HepG2 (cell line): ENCODE data around the gene KRTAP19-6. TPM values are rescaled to one million over a fixed set of nuclear protein-coding genes. Genes with fewer than 3 reads are reported as not detected.

ENCODE experiments used
- ATAC-seq: fragments of 200-7000 bp; cut with Tn5 transposase; 3 replicates; pipeline ENCODE4 v1.9.1; 2020; ENCODE audit warnings: mild to moderate bottlenecking, moderate library complexity
- BruUV-seq: library from RNA; stranded (reverse); fragments of 400-500 nt; replicated peaks from 2 replicates; lab custom pipeline; 2021; lab: Mats Ljungman, UMichigan
- CTCF ChIA-PET: fragments of 300-600 bp; formaldehyde crosslinking; extraction: SDS; loops from one replicate; lab custom pipeline; 2021; ENCODE audit warnings: low total read pairs, inconsistent platforms, low intra/inter-chr PET ratio; lab: Yijun Ruan, JAX
- POLR2A ChIA-PET: fragments of 350-600 bp; sonication (Branson Sonifier 250); formaldehyde crosslinking; loops from one replicate; lab custom pipeline; 2020; ENCODE audit warnings: antibody characterized with exemption, inconsistent platforms; lab: Yijun Ruan, JAX
- DNase-seq: peaks from one replicate; pipeline ENCODE4 v3.0.0-alpha.2; 2015; ENCODE audit warnings: low spot score
- FAIRE-seq: peaks from 3 replicates; lab custom pipeline; 2011; peaks lifted over from hg19 to GRCh38; lab: Jason Lieb, UNC
- H2AFZ ChIP-seq: one replicate; pipeline ENCODE4 v1.6.1; 2011; ENCODE audit warnings: low read length, inconsistent platforms
- H3K27ac ChIP-seq: fragments of 300-600 bp; 3 replicates; pipeline ENCODE4 v1.8.0; 2011; ENCODE audit warnings: mixed run types, mild to moderate bottlenecking, mixed read lengths, low read length, inconsistent platforms; ENCODE audit not compliant: insufficient read depth; ENCODE audit errors: extremely low read length
- H3K27me3 ChIP-seq, 2 experiments: fragments of 200-600 bp in 1 of 2; 2 replicates in 1 of 2; 3 replicates in 1 of 2; pipeline versions ENCODE4 v1.6.0 to v1.8.0; 2011; ENCODE audit warnings: low read length in 2 of 2, mild to moderate bottlenecking in 2 of 2, moderate library complexity in 2 of 2, inconsistent platforms in 1 of 2; ENCODE audit not compliant: insufficient read depth in 2 of 2, control insufficient read depth in 1 of 2
- H3K36me3 ChIP-seq, 2 experiments: fragments of 200-600 bp in 1 of 2; replicated peaks in 1 of 2; 2 replicates in 1 of 2; 3 replicates in 1 of 2; pipeline versions ENCODE4 v1.5.1 to v1.8.0; 2011; ENCODE audit warnings: low read length in 2 of 2, inconsistent platforms in 1 of 2; ENCODE audit not compliant: insufficient read depth in 2 of 2, control insufficient read depth in 1 of 2
- H3K4me1 ChIP-seq: 2 replicates; pipeline ENCODE4 v1.5.1; 2012; ENCODE audit warnings: low read length, inconsistent platforms; ENCODE audit not compliant: insufficient read depth
- H3K4me2 ChIP-seq: 2 replicates; pipeline ENCODE4 v1.6.0; 2011; ENCODE audit warnings: low read depth, low read length, inconsistent platforms
- H3K4me3 ChIP-seq, 3 experiments: fragments of 200-600 bp in 1 of 3; sonication (generic), shearing (Covaris generic) in 1 of 3; replicated peaks in 1 of 3; 2 replicates each; pipeline ENCODE4 v1.5.1; 2011 to 2016; ENCODE audit warnings: low read length in 3 of 3, inconsistent platforms in 2 of 3, low read depth in 2 of 3, mild to moderate bottlenecking in 2 of 3, control low read depth in 1 of 3, mixed read lengths in 1 of 3; ENCODE audit not compliant: insufficient read depth in 1 of 3
- H3K79me2 ChIP-seq: one replicate; pipeline ENCODE4 v1.6.1; 2011; ENCODE audit warnings: low read length, inconsistent platforms; ENCODE audit not compliant: insufficient read depth
- H3K9ac ChIP-seq: 2 replicates; pipeline ENCODE4 v1.6.0; 2011; ENCODE audit warnings: mild to moderate bottlenecking, low read depth, low read length, inconsistent platforms; ENCODE audit not compliant: insufficient read depth
- H3K9me3 ChIP-seq: 2 replicates; pipeline ENCODE4 v1.5.1; 2012; ENCODE audit warnings: mild to moderate bottlenecking, low read length
- H4K20me1 ChIP-seq: 2 replicates; pipeline ENCODE4 v1.6.0; 2011; ENCODE audit warnings: inconsistent platforms, mild to moderate bottlenecking, low read length, moderate library complexity; ENCODE audit not compliant: insufficient read depth
- CEBPB ChIP-seq: IDR thresholded peaks from 2 replicates; pipeline ENCODE4 v1.6.1; 2011; ENCODE audit warnings: low read depth, low read length, improper control_type of control experiment, borderline replicate concordance
- ELF1 ChIP-seq: sonication (generic); formaldehyde crosslinking; IDR thresholded peaks from 2 replicates; pipeline ENCODE4 v1.4.0; 2020; ENCODE audit warnings: missing genetic modification reagents
- FOSL1 ChIP-seq: sonication (generic); formaldehyde crosslinking; IDR thresholded peaks from 2 replicates; pipeline ENCODE4 v1.9.0; 2021; ENCODE audit warnings: missing genetic modification reagents, borderline replicate concordance
- SOX13 ChIP-seq, 3 experiments: fragments of 450-650 bp in 1 of 3; sonication (generic) in 1 of 3; formaldehyde crosslinking in 1 of 3; IDR thresholded peaks in 2 of 3; conservative IDR thresholded peaks in 1 of 3; 2 replicates each; pipeline versions ENCODE4 v1.5.0 to v1.6.1; 2016 to 2020; ENCODE audit warnings: antibody characterized with exemption in 1 of 3, mild to moderate bottlenecking in 1 of 3, missing compliant biosample characterization in 1 of 3, missing genetic modification reagents in 1 of 3, moderate library complexity in 1 of 3
- TAF1 ChIP-seq: sonication (generic); formaldehyde crosslinking; IDR thresholded peaks from 2 replicates; pipeline ENCODE4 v1.4.0; 2020; ENCODE audit warnings: missing genetic modification reagents
- ZNF263 ChIP-seq: sonication (generic); formaldehyde crosslinking; IDR thresholded peaks from 2 replicates; pipeline ENCODE4 v1.4.0; 2020; ENCODE audit warnings: missing genetic modification reagents
- ZNF274 ChIP-seq: sonication (generic); formaldehyde crosslinking; IDR thresholded peaks from 2 replicates; pipeline ENCODE4 v1.5.1; 2020; ENCODE audit warnings: mild to moderate bottlenecking, missing genetic modification reagents
- ZNF792 ChIP-seq: IDR thresholded peaks from 2 replicates; pipeline ENCODE4 v1.6.1; 2016
- WGBS: methylation state at CpG from one replicate; pipeline ENCODE4 v1.1.6; 2017; ENCODE audit warnings: low lambda C conversion rate; 5-methylcytosine and 5-hydroxymethylcytosine counted together
- in situ Hi-C: cut with HindIII; loops from 2 replicates; pipeline ENCODE4 v1.10.0; 2017; ENCODE audit warnings: low pct_unique_long_range_greater_than_20kb; ENCODE audit not compliant: extremely low pct_ligation_motif_present
- intact Hi-C: fragments of 100-400 bp; cut with micrococcal nuclease; formaldehyde crosslinking; loops from one replicate; pipeline ENCODE4 v1.10.0; 2022; ENCODE audit not compliant: unreplicated experiment
- polyA plus RNA-seq, 8 experiments: library from polyadenylated mRNA; depleted of rRNA in 3 of 8; stranded (reverse) in 7 of 8; unstranded in 1 of 8; fragments of >200 nt; fragmentation: Illumina TruSeq in 4 of 8; extraction: Trizol in 4 of 8; gene quantifications; 2 replicates each; pipeline versions ENCODE4 v1.2.1 to v1.2.3, GENCODE V29; 2011 to 2016; ENCODE audit warnings: low read depth in 4 of 8, missing spikeins in 1 of 8, mixed read lengths in 1 of 8; ENCODE audit not compliant: insufficient read depth in 1 of 8
- total RNA-seq, 5 experiments: library from RNA; depleted of rRNA; stranded (reverse); fragments of >200 nt; fragmentation: Illumina TruSeq; extraction: Trizol; gene quantifications; 2 replicates each; pipeline ENCODE4 v1.2.3, GENCODE V29; 2016; ENCODE audit warnings: low read depth in 1 of 5
- TF ChIP-seq, protein P1 (sequence below): sonication (generic); formaldehyde crosslinking; IDR thresholded peaks from 2 replicates; pipeline ENCODE4 v1.5.1; 2020; ENCODE audit warnings: mild to moderate bottlenecking, missing genetic modification reagents, moderate library complexity

Gene KRTAP19-6
- total and polyA plus RNA-seq, 2 of the 13 experiments (the other 11 are each of a cell fraction or from before 2014, with no cell fraction given), result not detected

DNA sequence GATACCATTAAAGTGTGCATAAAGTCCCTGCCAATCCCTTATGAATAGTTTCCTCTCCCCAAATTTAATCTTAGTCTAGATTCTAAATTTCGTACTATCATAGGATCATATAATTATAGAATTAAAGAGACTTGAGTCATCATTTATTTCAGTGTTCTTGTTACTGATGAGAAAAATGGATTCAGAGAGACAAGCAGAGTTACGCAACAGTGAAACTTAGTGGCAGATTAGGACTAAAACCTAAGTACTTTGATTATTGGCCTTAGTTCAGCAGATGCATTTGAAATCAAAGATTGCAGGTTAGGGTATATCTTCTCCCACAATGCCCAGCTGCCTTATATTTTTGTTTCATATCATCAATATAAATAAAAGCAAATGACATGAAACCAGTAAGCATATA lies 20.3 kb upstream of the KRTAP19-6 start:
- Histone ChIP-seq H3K36me3 (no peaks in the 10 kb centered on the region), H3K27ac (no peak overlapping the region), H3K4me3 (no peak overlapping the region), H3K4me1 (no peaks in the 10 kb centered on the region), H3K79me2 (no peaks in the 10 kb centered on the region), H4K20me1 (no peaks in the 10 kb centered on the region), H3K4me2 (no peak overlapping the region), H3K9me3 (peaks cover 83% of the 10 kb centered on the region), H3K27me3 (no peaks in the 10 kb centered on the region), H3K9ac (no peak overlapping the region), H2AFZ (no peak overlapping the region)
- ChIA-PET POLR2A (no interaction called here), CTCF (no interaction called here)
- intact Hi-C loops (no loop called here), in situ Hi-C loops (no loop called here)
- no peak for ATAC-seq
- 13% methylated on average over 2 of the region's 2 CpGs for WGBS
- no peak for FAIRE-seq
- TF ChIP-seq CEBPB, result peak; percentile 62
- no peak for TF ChIP-seq ZNF274
- DNase-seq, result no peak
- no TSS peak for BruUV-seq

DNA sequence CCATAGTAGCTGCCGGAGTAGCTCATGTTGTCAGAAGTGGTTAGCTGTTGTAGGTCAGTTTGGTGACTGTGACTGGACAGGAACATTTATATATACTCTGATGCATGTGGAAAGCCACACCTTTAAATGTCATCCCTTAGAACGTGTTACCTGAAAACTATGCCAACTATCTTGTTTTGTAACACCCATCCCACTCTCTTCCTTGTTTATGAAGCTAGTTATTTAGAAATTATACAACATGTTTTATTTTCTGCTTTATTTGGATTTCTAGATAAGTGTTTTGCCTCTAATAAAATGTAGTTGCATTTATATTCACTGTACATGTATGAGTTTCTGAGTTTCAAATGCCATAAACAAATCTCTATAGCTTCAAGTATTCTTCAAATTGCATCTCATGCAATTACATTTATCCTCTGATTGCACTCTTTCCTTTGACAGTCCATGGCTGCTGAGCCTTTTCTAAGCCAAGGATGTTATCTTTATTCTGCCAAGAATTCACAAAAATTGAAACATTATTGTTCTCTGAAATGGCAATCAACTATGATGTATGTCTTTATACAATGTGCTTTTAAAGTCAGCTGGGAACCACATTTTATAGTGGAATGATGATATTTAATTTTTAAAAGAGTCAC lies 19.7 kb upstream of the KRTAP19-6 start, which contains the start of gene KRTAP19-7:
Gene KRTAP19-7, minus strand, starts transcription at position 51 of the 632 bp plus-strand sequence. Its CDS starts 25 bp downstream, at position 26.
- Histone ChIP-seq H2AFZ (no peak within 1 kb of the TSS), H3K79me2 (no peaks in the 10 kb centered on the region), H3K36me3 (no peaks in the 10 kb centered on the region), H3K9ac (no peak within 1 kb of the TSS), H3K4me1 (no peaks in the 10 kb centered on the region), H4K20me1 (no peaks in the 10 kb centered on the region), H3K27me3 (no peaks in the 10 kb centered on the region), H3K27ac (no peak within 1 kb of the TSS), H3K9me3 (peaks cover 86% of the 10 kb centered on the region), H3K4me2 (no peak within 1 kb of the TSS), H3K4me3 (no peak within 1 kb of the TSS)
- DNase-seq (no peak), ATAC-seq (no peak), FAIRE-seq (no peak)
- no TSS peak for BruUV-seq
- intact Hi-C loops (no loop called here), in situ Hi-C loops (no loop called here)
- ChIA-PET POLR2A (no interaction called here), CTCF (no interaction called here)
- WGBS, result 29% methylated on average over 2 of the region's 2 CpGs
- TF ChIP-seq ZNF792, result no peak
- TF ChIP-seq, protein P1, sequence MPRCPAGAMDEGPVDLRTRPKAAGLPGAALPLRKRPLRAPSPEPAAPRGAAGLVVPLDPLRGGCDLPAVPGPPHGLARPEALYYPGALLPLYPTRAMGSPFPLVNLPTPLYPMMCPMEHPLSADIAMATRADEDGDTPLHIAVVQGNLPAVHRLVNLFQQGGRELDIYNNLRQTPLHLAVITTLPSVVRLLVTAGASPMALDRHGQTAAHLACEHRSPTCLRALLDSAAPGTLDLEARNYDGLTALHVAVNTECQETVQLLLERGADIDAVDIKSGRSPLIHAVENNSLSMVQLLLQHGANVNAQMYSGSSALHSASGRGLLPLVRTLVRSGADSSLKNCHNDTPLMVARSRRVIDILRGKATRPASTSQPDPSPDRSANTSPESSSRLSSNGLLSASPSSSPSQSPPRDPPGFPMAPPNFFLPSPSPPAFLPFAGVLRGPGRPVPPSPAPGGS (CRISPR knock-in tag), result no peak
- TF ChIP-seq ZNF263 (CRISPR knock-in tag), result no peak
- no peak for TF ChIP-seq SOX13 (IDR thresholded peaks at IDR 0.05)
- TF ChIP-seq SOX13 (CRISPR knock-in tag; conservative IDR thresholded peaks at IDR 0.05 in 1 of 2, IDR thresholded peaks at IDR 0.05 in 1 of 2), result no peak
- no peak for TF ChIP-seq TAF1 (CRISPR knock-in tag)
- no peak for TF ChIP-seq ELF1 (CRISPR knock-in tag)
- no peak for TF ChIP-seq FOSL1 (CRISPR knock-in tag)
